HG03565 (cell line): ENCODE measurements around the gene ANKRD44.
"Not testable (repeated sequence)": the region's sequence is repeated elsewhere in the genome, so short reads cannot be mapped to it uniquely, and the experiment has no call there.

Source experiments
- ATAC-seq: cut with Tn5 transposase; IDR thresholded peaks from one replicate; pipeline ENCODE4 v1.9.1; 2021; ENCODE audit warnings: mild to moderate bottlenecking, moderate library complexity; ENCODE audit not compliant: unreplicated experiment

ANKRD44 gene

GRCh38 chr2:197241153-197241552 is 69.4 kb downstream of the ANKRD44 start:
- no peak for ATAC-seq

- no peak for ATAC-seq
Observed at GRCh38 chr2:197240421-197241041, 70.0 kb downstream of the ANKRD44 start.

GRCh38 chr2:197240018-197240417 is 70.6 kb downstream of the ANKRD44 start:
- not testable (repeated sequence) for ATAC-seq

GRCh38 chr2:197239434-197239833 is 71.1 kb downstream of the ANKRD44 start:
- peak; percentile 67 for ATAC-seq

- ATAC-seq, result peak; percentile 59
Observed at GRCh38 chr2:197238043-197238365, 72.6 kb downstream of the ANKRD44 start.

DNA sequence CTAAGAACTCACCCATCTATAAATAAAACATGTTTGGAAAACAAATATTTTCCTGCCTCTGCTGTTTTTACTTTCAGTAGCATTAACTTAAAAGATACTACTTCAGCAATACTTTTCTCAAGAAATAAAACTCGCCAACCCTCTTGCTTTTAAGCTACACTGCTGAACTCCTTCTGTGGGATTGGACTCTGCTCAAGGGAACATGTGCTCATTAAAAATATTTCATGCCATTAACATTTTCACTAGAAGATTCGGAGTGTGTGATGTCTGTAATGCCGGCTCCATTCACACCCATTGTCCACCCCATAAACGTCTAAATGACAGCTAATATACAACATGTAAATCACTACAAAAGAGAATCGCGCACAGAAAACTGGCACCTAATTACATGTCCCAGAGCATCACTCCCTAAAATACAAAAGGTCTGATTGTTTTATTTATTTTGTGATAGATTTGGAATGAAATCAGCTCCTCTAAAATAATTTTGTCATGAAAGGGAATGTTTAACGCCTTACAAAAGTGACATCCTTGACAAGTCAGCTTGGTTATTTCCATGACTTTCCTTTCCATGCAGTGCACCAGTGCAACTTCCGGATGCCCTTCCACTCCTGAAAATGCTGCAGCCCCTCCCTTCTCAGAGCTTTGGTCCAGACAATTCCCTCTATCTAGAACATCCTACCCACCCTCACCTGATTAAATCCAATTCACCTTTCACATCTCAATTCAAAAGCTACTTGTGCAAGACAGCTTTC is 73.1 kb downstream of the ANKRD44 start:
- no peak for ATAC-seq

GRCh38 chr2:197236816-197237215 is 73.8 kb downstream of the ANKRD44 start:
- ATAC-seq, result no peak

DNA sequence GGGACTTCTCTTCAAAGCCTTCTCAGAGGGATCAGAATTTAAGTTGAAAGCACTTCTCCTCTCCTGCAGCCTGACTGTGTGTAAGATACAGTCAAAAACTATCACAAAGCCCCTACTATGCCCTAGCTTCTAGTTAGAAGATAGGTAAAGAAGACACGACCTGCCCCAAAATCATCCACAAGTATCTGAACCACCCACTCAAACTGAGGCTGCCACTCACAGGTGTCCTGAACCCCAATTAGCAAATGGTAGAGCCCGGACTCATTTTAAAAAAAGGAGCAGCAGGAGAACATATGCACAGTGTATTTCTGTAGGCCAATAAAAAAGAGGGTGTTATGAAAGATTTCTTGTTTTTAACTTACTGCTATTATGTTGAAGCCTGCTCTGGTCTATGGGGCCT is 74.4 kb downstream of the ANKRD44 start:
- no peak for ATAC-seq

DNA sequence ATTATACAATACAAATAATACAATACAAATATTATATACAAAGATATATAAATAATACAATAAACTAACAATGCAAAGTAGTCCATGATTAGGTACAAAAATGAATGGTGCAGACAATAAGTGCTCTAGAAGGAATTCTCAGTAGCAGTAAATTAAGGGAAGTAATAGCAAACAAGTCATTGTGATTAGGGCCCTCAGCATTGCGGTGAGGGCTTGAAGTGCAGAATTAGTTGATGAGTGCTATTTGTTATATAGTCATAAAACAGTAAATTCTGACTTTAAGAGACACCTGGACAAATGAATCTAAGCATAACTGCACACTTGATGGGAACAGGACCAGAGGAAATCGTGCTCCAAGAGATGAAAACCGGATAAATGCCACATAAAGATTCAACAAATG is 74.9 kb downstream of the ANKRD44 start:
- ATAC-seq, result no peak

DNA sequence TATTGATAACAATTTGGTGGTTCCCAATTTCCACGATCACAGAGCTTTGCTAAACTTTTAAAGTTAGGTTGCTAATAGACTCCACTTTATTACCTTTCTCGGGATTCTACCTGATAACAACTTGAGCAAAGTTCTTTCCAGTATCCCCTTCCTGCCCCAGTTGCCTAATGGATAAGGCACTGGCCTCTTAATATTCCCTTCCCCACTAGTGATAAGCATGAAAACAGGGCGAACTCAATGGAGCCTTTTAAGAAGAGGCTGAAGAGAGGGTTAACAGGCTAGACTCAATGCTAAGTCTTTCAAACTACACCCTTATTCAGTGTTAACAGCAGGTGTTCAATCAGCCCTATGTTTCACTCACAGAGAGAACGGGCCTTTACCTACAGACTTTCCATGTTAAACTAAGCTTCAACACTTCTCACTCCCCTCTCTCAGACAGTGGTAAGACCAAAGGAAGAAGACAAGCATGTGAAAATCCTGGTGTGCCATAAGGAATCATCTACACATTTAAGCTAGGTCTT is 75.8 kb downstream of the ANKRD44 start:
- ATAC-seq, result no peak

DNA sequence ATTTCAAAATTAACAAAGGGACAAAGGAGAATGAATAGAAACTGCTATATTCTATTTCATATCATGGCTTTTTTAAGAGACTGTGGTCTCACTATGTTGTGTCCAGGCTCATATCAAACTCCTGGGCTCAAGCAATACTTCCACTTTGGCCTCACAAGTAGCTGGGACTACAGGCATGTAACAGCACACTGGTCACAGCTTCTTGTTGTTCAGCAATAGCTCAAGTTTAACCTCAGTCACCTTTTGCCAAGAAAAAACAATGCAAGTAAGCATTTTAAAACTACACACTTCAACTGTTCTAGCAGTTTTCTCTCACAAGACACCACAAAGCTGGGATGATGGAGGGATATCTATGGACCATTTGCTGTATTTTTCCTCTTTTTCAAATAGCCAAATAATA is 77.1 kb downstream of the ANKRD44 start:
- no peak for ATAC-seq

GRCh38 chr2:197232010-197232409 is 78.6 kb downstream of the ANKRD44 start:
- ATAC-seq, result no peak

- ATAC-seq, result no peak
Observed at GRCh38 chr2:197229509-197230443, 80.8 kb downstream of the ANKRD44 start.

DNA sequence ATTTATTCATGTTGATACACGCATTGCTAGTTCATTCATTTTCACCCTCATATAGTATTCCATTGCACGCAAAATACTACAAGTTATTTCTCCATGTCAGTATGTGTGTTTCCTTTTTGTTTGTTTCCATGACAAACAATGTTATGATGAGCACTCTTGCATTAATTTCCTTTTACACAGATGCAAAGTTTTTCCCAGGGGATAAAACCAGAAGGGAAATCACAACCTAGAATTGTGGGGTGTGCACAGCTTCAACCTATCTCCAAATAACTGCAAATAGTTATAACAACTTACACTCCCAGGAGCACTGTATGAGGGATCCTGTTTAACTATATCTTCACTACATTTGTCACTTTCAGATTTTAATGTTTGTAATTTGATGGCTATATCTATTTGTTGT is 87.1 kb downstream of the ANKRD44 start:
- no peak for ATAC-seq

DNA sequence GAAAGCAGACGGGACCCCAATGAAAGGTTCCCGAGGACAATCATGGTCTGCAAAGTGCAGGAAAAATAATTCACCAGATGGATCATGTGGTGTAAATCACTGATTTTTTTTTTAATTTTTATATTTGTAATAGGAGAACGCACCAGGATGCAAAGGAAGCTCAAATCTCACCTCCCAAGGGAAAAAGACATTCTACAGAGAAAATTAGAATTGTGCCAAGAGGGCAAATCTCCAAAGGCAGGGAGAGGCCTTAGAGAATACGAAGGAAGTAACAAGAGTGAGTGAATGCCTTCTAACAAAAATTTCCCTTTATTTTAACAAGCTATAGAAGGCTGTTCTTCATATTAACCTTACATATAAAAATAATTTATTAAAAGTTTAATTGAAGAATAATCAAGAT is 90.9 kb downstream of the ANKRD44 start:
- ATAC-seq, result no peak

GRCh38 chr2:197217541-197217940 is 93.0 kb downstream of the ANKRD44 start:
- ATAC-seq, result no peak

DNA sequence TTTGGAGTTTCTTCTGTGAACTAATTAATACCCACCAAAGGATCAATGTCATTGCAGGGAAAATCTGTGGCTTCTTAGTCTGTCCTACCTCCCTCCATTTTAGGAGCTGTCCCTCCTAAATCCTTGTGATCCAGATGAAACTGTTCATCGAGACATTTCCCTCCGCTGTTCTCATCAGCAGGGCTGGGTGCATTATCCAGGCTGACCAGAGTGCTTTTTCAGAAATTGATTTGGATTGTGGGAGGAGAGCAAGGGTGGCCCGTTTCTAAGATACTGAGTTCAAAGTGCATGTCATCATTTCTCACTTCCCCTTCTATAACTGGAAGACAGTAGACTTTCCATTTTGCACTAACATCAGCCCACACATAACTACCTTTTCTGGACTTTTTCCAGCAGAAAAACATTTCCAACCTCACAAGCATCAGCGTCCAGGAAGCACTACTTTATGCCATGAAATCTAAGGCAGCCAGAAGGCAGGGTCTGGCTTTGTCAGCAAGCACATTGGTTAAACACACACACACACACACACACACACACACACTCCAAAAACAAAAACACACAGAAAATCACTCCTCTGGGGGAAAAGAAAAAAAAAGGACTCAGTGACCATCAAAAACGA is 94.1 kb downstream of the ANKRD44 start:
- peak; percentile 61 for ATAC-seq

DNA sequence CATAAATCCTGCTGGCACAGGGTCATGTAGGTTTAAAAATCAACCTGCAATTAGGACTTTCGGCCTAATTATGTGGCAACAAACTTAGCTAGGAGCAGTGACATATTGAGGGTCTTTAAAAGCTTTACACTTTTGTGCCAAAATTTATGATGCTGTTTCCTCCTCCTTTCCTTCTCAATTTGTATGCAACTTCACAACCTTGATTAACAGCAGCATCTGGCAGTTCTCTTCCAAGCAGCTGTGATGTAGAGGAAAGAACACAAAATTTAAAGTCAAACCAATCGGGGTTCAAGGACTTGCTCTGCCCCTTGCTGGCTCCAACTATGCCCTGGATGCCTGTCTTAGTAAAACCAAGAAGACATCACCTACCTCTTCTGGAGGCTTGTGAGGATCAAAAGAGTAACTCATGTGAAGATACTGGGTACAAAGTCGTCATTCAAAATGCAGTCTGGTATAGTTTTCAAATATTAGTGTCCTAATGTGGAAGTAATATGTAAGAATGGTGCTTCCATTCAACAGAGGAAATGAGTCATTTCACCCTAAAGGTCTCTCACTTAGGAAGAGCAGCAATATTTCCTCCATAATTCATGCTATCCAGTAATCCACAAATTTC is 94.7 kb downstream of the ANKRD44 start:
- peak; percentile 34 for ATAC-seq

DNA sequence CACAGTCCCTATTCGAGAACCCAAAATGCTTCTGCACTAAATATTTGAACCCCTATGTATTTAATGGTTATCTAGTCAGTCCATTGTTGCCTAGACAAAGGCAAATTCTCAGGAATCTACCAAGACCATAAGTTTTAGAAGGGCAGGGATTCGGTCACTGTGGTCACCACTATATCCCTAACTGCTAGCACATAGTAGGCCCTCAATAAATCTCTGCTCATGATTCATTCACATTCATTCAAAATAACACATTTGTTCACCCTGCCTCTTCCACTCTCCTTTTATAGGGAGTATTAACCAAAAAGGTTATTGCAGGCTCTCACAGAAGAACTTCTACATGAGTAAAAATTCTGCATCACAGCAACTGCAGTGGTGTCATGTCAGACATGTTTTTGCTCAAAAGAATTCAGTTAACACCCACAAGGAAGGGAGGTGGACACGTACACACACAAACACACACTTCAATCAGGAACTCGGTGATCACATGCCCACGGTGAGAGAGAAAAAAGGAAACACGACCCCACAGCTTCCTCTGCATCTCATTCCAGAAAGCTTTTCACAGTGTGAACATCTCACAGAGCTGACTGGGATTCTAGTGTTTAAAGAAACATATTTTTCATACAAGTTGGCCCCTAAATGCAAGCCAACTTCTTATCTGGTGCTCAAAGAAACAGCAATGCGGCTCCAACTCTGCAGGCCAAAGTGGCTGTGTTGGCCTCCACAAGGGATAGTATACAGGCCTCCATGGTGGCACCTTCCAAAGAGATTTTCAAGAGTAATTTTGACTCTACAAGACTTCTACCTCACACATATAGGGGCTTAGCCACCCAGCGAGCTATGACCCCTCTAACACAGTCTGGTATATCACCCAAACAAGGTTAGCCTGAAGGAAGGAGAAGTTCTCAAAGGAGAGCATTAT is 98.0 kb downstream of the ANKRD44 start:
- no peak for ATAC-seq
